ENCODE measurements around the gene ATP1A3. TPM values are rescaled to one million over a fixed set of nuclear protein-coding genes. Genes with fewer than 3 reads are reported as not detected.

ATP1A3 gene
- total RNA-seq, 1 donor from 2014 or later: not detected

Other genes with a start within 250 kb of the ATP1A3 start
- not detected in 2 replicates for gene CEACAM6, start 238.7 kb downstream of the ATP1A3 start, total RNA-seq
- gene CEACAM3, start 197.6 kb downstream of the ATP1A3 start, total RNA-seq: not detected in 2 replicates
- not detected in 2 replicates for gene LYPD4, start 149.5 kb downstream of the ATP1A3 start, total RNA-seq
- gene DMRTC2, start 149.2 kb downstream of the ATP1A3 start, total RNA-seq: not detected in 2 replicates
- gene RPS19, start 134.0 kb downstream of the ATP1A3 start, total RNA-seq: 398 and 471 TPM in 2 replicates
- 0.13 and 0.25 TPM in 2 replicates for gene CD79A, start 117.0 kb downstream of the ATP1A3 start, total RNA-seq
- gene ARHGEF1, start 111.0 kb downstream of the ATP1A3 start, total RNA-seq: 27.9 and 35.0 TPM in 2 replicates
- gene ERFL, start 65.8 kb downstream of the ATP1A3 start, total RNA-seq: not detected in 2 replicates
- gene RABAC1, start 34.9 kb downstream of the ATP1A3 start, total RNA-seq: 104 and 137 TPM in 2 replicates
- gene GRIK5, start 76.0 kb upstream of the ATP1A3 start, total RNA-seq: under 0.01 TPM in 1 of 2 replicates, not detected in the other
- 8.0 and 13.4 TPM in 2 replicates for gene ZNF574, start 81.9 kb upstream of the ATP1A3 start, total RNA-seq
- gene POU2F2, start 138.2 kb upstream of the ATP1A3 start, total RNA-seq: 0.26 and 1.0 TPM in 2 replicates
- gene DEDD2, start 223.4 kb upstream of the ATP1A3 start, total RNA-seq: 15.0 and 20.9 TPM in 2 replicates
- 4.9 and 6.2 TPM in 2 replicates for gene ZNF526, start 226.1 kb upstream of the ATP1A3 start, total RNA-seq
- 8.9 and 13.9 TPM in 2 replicates for gene GSK3A, start 248.4 kb upstream of the ATP1A3 start, total RNA-seq